OCI-LY7 (cell line): ENCODE measurements around the gene GRID1. TPM values are rescaled to one million over a fixed set of nuclear protein-coding genes. Genes with fewer than 3 reads are reported as not detected.

ENCODE experiments used
- BruUV-seq: library from RNA; stranded (reverse); fragments of 400-500 nt; replicated peaks from 2 replicates; lab custom pipeline; 2021; lab: Mats Ljungman, UMichigan
- CTCF ChIA-PET: fragments of 300-600 bp; sonication (Branson Sonifier 250); formaldehyde crosslinking; loops from one replicate; lab custom pipeline; 2022; ENCODE audit warnings: antibody characterized with exemption; ENCODE audit not compliant: unreplicated experiment; lab: Charles Lee
- POLR2A ChIA-PET: fragments of 300-600 bp; sonication (Branson Sonifier 250); formaldehyde crosslinking; loops from one replicate; lab custom pipeline; 2022; ENCODE audit warnings: antibody characterized with exemption; lab: Charles Lee
- DNase-seq: peaks from one replicate; pipeline ENCODE4 v3.0.0-alpha.2; 2015; ENCODE audit warnings: low spot score
- H2AFZ ChIP-seq: fragments of 200-600 bp; sonication (generic), shearing (Covaris generic); 2 replicates; pipeline ENCODE4 v1.6.1; 2014; ENCODE audit warnings: mild to moderate bottlenecking, antibody characterized with exemption, low read length, moderate library complexity
- H3K27ac ChIP-seq: fragments of 200-600 bp; sonication (generic); 2 replicates; pipeline ENCODE4 v1.5.1; 2014; ENCODE audit warnings: mixed run types, low read depth, mild to moderate bottlenecking, moderate library complexity, low read length, inconsistent platforms; ENCODE audit not compliant: poor library complexity, severe bottlenecking
- H3K36me3 ChIP-seq: fragments of 200-600 bp; sonication (generic); 2 replicates; pipeline ENCODE4 v1.6.1; 2014; ENCODE audit warnings: mild to moderate bottlenecking, antibody characterized with exemption, low read length, moderate library complexity, mixed read lengths; ENCODE audit not compliant: insufficient read depth
- H3K4me1 ChIP-seq: fragments of 200-600 bp; sonication (generic); 2 replicates; pipeline ENCODE4 v1.5.1; 2014; ENCODE audit warnings: mild to moderate bottlenecking, low read length; ENCODE audit not compliant: insufficient read depth, poor library complexity, severe bottlenecking
- H3K4me2 ChIP-seq: fragments of 200-600 bp; sonication (generic); 2 replicates; pipeline ENCODE4 v1.6.1; 2014; ENCODE audit warnings: mild to moderate bottlenecking, low read length
- H3K4me3 ChIP-seq: fragments of 200-600 bp; sonication (generic); 2 replicates; pipeline ENCODE4 v1.5.1; 2014; ENCODE audit warnings: mild to moderate bottlenecking, low read depth, low read length; ENCODE audit not compliant: poor library complexity, severe bottlenecking
- H3K79me2 ChIP-seq: fragments of 200-600 bp; sonication (generic); 2 replicates; pipeline ENCODE4 v1.6.1; 2016; ENCODE audit warnings: low read depth, mild to moderate bottlenecking, low read length, moderate library complexity, mixed read lengths; ENCODE audit not compliant: insufficient read depth
- H3K9me2 ChIP-seq: fragments of 200-600 bp; sonication (generic); 2 replicates; pipeline ENCODE4 v1.6.1; 2016; ENCODE audit warnings: mild to moderate bottlenecking, low read length, mixed read lengths; ENCODE audit not compliant: insufficient read depth
- H3K9me3 ChIP-seq: fragments of 200-600 bp; sonication (generic); 2 replicates; pipeline ENCODE4 v1.6.1; 2014; ENCODE audit warnings: mild to moderate bottlenecking, mixed run types, low read length, mixed read lengths
- H4K20me1 ChIP-seq: fragments of 200-600 bp; sonication (generic); 2 replicates; pipeline ENCODE4 v1.6.1; 2014; ENCODE audit warnings: mild to moderate bottlenecking, antibody characterized with exemption, low read length, moderate library complexity, mixed read lengths; ENCODE audit not compliant: insufficient read depth
- EZH2phosphoT487 ChIP-seq: fragments of 200-600 bp; sonication (generic); IDR thresholded peaks from 2 replicates; pipeline ENCODE4 v1.6.1; 2018; ENCODE audit warnings: low read depth, borderline replicate concordance, mild to moderate bottlenecking, mixed run types, antibody characterized with exemption, low read length, moderate library complexity, mixed read lengths
- intact Hi-C: fragments of 100-400 bp; cut with micrococcal nuclease; formaldehyde crosslinking; loops from one replicate; pipeline ENCODE4 v1.10.0; 2022; ENCODE audit not compliant: unreplicated experiment
- total RNA-seq, 2 experiments: library from RNA; depleted of rRNA in 1 of 2; stranded (reverse); fragments of >200 nt in 1 of 2; shearing (Covaris generic) in 1 of 2; gene quantifications; 2 replicates each; pipeline ENCODE4 v1.2.3, GENCODE V29; 2014 to 2022
- TF ChIP-seq, protein P1 (sequence below): fragments of 200-600 bp; sonication (generic); conservative IDR thresholded peaks from 2 replicates; pipeline ENCODE4 v1.5.1; 2014; ENCODE audit warnings: mild to moderate bottlenecking, antibody characterized with exemption, low read length, moderate library complexity, mixed read lengths

GRID1 gene
- total RNA-seq, 2 experiments from 2014 or later: 1.6 to 3.7 TPM

DNA sequence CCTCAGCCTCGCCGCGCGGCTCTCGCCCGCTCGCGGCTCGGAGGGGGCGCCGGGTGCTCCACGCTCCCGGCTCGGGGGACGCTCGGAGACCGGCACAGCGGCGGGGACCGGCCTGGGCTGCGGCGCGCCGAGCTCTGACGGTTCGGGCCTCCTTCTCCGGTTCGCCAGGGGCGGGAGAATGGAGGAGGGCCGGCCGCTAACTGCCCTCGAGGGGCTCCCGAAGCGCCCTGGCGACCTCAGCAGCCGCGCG lies 232 bp upstream of the GRID1 start:
- ChIA-PET CTCF (interaction anchor here (0.6 kb wide), 1 partner anchor 582 kb away, joined by 5 read pairs; no protein-coding TSS in a partner anchor), POLR2A (interaction anchor here (0.8 kb wide), 1 partner anchor 15 kb away, joined by 4 read pairs; no protein-coding TSS in a partner anchor)
- TF ChIP-seq EZH2phosphoT487: no peak
- TF ChIP-seq, protein P1, sequence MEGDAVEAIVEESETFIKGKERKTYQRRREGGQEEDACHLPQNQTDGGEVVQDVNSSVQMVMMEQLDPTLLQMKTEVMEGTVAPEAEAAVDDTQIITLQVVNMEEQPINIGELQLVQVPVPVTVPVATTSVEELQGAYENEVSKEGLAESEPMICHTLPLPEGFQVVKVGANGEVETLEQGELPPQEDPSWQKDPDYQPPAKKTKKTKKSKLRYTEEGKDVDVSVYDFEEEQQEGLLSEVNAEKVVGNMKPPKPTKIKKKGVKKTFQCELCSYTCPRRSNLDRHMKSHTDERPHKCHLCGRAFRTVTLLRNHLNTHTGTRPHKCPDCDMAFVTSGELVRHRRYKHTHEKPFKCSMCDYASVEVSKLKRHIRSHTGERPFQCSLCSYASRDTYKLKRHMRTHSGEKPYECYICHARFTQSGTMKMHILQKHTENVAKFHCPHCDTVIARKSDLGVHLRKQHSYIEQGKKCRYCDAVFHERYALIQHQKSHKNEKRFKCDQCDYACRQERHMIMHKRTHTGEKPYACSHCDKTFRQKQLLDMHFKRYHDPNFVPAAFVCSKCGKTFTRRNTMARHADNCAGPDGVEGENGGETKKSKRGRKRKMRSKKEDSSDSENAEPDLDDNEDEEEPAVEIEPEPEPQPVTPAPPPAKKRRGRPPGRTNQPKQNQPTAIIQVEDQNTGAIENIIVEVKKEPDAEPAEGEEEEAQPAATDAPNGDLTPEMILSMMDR: no peak
- Histone ChIP-seq H3K9me2 (no peaks in the 10 kb centered on the region), H2AFZ (no peak overlapping the region), H3K9me3 (no peaks in the 10 kb centered on the region), H3K36me3 (no peaks in the 10 kb centered on the region), H3K4me1 (peaks cover 3% of the 10 kb centered on the region), H4K20me1 (no peaks in the 10 kb centered on the region), H3K27ac (no peak overlapping the region), H3K79me2 (no peaks in the 10 kb centered on the region), H3K4me2 (peak overlapping the region; percentile 71), H3K4me3 (peak overlapping the region; percentile 53)
- no peak for DNase-seq
- intact Hi-C loops: loop anchor here (2.0 kb wide), 2 partner anchors 26 to 218 kb away; no protein-coding TSS in a partner anchor
- BruUV-seq: no TSS peak

DNA sequence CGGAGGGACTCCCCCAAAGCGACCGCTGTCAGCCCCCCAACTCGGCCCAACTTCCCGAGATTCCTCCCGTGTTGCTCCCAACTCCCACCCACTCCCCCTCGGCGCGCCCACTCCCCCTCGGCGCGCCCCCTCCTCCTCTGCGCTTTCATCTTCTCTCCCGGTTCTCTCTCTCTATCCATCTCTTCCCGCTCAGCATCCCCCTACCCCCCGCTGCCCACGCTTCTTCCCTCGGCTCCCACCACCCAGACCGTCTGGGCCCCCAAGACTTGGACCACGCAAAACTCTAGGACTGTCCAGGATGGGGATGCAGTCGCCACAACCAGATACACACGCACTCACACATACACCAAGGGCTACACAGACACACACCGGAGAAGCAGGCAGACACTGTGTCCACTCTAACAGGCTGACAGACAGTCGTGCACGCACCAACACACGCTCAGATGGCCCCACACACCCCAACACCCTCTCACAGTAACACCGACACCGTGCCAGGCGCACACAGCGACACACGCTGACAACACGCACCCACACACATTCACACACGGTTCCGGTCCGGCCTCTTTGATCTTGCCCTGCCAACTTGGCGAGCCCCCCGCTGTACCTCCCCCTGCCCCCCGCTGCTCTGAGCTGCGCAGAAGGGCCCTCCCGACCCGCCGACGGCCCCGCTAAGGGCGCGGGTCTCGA lies 1.1 kb downstream of the GRID1 start:
- Histone ChIP-seq H2AFZ (no peak overlapping the region), H3K4me1 (peaks cover 9% of the 10 kb centered on the region), H3K79me2 (no peaks in the 10 kb centered on the region), H3K36me3 (no peaks in the 10 kb centered on the region), H3K9me3 (no peaks in the 10 kb centered on the region), H3K27ac (no peak overlapping the region), H4K20me1 (no peaks in the 10 kb centered on the region), H3K9me2 (no peaks in the 10 kb centered on the region), H3K4me2 (peak overlapping the region; percentile 75), H3K4me3 (peak overlapping the region; percentile 62)
- no TSS peak for BruUV-seq
- intact Hi-C loops: loop anchor here (2.0 kb wide), 2 partner anchors 27 to 219 kb away; no protein-coding TSS in a partner anchor
- DNase-seq: no peak
- no peak for TF ChIP-seq EZH2phosphoT487
- TF ChIP-seq, protein P1: no peak
- POLR2A ChIA-PET: interaction anchor here (1.1 kb wide), 1 partner anchor 25 kb away, joined by 3 read pairs; no protein-coding TSS in a partner anchor
- CTCF ChIA-PET: no interaction called here
